ENCODE measurements around the gene CDCP1. TPM values are rescaled to one million over a fixed set of nuclear protein-coding genes. Genes with fewer than 3 reads are reported as not detected.
"Not testable (repeated sequence)": the region's sequence is repeated elsewhere in the genome, so short reads cannot be mapped to it uniquely, and the experiment has no call there.

The CDCP1 gene
- total RNA-seq, 6 experiments from 2014 or later: 0.78 to 2.1 (median 1.7) TPM

GRCh38 chr3:45143673-45144671 is 2.2 kb downstream of the CDCP1 start:
- no peak overlapping the region for H3K27ac Mint-ChIP-seq
- peaks cover 36% of the 10 kb centered on the region for H3K4me1 Mint-ChIP-seq (ENCODE audit: low read depth)
- H3K27me3 Mint-ChIP-seq (ENCODE audit: insufficient read depth): no peaks in the 10 kb centered on the region
- no peak for DNase-seq
- H3K4me3 Mint-ChIP-seq: no peak overlapping the region
- TF ChIP-seq, protein P1, sequence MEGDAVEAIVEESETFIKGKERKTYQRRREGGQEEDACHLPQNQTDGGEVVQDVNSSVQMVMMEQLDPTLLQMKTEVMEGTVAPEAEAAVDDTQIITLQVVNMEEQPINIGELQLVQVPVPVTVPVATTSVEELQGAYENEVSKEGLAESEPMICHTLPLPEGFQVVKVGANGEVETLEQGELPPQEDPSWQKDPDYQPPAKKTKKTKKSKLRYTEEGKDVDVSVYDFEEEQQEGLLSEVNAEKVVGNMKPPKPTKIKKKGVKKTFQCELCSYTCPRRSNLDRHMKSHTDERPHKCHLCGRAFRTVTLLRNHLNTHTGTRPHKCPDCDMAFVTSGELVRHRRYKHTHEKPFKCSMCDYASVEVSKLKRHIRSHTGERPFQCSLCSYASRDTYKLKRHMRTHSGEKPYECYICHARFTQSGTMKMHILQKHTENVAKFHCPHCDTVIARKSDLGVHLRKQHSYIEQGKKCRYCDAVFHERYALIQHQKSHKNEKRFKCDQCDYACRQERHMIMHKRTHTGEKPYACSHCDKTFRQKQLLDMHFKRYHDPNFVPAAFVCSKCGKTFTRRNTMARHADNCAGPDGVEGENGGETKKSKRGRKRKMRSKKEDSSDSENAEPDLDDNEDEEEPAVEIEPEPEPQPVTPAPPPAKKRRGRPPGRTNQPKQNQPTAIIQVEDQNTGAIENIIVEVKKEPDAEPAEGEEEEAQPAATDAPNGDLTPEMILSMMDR (IDR thresholded peaks at IDR 0.05): no peak
- peaks cover under 1% of the 10 kb centered on the region; the same call in 1 of the 2 replicates for H3K9me3 Mint-ChIP-seq
- H3K36me3 Mint-ChIP-seq (ENCODE audit: low read depth): peaks cover under 1% of the 10 kb centered on the region; the same call in 1 of the 2 replicates

DNA sequence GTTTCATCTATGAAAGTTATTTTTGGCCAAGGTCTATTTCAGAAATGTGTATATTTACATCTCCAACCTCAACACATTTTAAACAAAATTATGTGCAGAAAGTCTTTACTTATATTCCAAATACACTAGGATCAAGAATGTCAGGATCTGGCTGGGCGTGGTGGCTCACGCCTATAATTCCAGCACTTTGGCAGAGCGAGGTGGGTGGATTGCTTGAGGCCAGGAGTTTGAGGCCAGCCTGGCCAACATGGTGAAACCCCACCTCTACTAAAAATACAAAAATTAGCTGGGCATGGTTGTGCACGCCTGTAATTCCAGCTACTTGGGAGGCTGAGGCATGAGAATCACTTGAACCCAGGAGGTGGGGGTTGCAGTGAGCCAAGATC is 5.4 kb downstream of the CDCP1 start:
- H3K27me3 Mint-ChIP-seq (ENCODE audit: insufficient read depth): not testable (repeated sequence)
- peak overlapping the region; percentile 88; the same call in 1 of the 2 replicates for H3K27ac Mint-ChIP-seq
- peaks cover 52% of the 10 kb centered on the region for H3K4me1 Mint-ChIP-seq (ENCODE audit: low read depth)

GRCh38 chr3:45140141-45140769 is 5.9 kb downstream of the CDCP1 start:
- Mint-ChIP-seq H3K4me3 (no peak overlapping the region; the same call in 1 of the 2 replicates), H3K9me3 (peaks cover 4% of the 10 kb centered on the region), H3K27ac (peak overlapping the region; percentile 88; the same call in 1 of the 2 replicates), H3K36me3 (ENCODE audit: low read depth) (peaks cover 4% of the 10 kb centered on the region), H3K4me1 (ENCODE audit: low read depth) (peaks cover 54% of the 10 kb centered on the region), H3K27me3 (ENCODE audit: insufficient read depth) (no peaks in the 10 kb centered on the region)
- TF ChIP-seq, protein P1 (IDR thresholded peaks at IDR 0.05): no peak
- peak; percentile 56 for DNase-seq

More for the DNA sequence above, 5.4 kb downstream of the CDCP1 start:
- not testable (repeated sequence) for H3K4me3 Mint-ChIP-seq; H3K36me3 Mint-ChIP-seq (ENCODE audit: low read depth); H3K9me3 Mint-ChIP-seq; DNase-seq

DNA sequence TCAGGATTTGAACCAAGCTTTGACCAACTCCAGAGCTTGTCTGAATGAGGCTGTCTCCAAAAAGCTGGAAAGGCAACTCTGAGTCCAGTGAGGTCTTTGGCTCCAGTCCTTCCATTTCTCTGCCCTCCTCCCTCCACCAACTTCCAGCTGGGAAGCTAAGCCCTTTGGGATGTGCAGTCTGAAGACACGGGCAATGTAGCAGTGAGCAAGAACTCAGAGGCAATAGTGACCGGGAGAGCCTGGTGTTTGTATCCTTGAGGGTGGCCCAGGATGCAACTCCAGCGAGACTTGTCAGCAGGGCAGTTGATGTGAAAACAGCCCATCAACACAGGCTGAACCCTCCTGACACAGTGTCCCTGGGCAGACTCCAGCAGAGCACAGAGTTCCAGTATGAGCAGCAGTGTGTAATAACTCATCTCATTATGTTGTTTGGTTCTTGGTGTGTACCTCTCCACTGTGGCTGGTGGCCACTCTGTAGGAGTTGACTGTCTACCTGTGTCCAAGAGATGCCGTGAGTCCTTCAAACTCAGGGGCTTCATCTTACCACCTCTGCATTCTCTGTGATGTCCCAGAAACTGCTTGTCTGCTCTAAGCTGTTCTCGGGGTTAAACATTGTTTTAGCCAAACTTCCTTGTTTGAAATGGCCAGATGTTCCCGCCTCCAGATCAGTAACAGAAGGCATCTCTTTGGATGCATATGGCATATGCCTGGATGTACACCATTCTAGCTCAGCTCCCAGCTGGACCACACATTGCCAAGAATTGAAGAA is 6.6 kb downstream of the CDCP1 start:
- H3K4me1 Mint-ChIP-seq (ENCODE audit: low read depth): peaks cover 55% of the 10 kb centered on the region

GRCh38 chr3:45137656-45138181 is 8.5 kb downstream of the CDCP1 start:
- no peak overlapping the region for H3K27ac Mint-ChIP-seq
- TF ChIP-seq, protein P1 (IDR thresholded peaks at IDR 0.05): no peak
- H3K27me3 Mint-ChIP-seq (ENCODE audit: insufficient read depth): no peaks in the 10 kb centered on the region; the same call in 1 of the 2 replicates
- DNase-seq: no peak
- peaks cover 4% of the 10 kb centered on the region for H3K9me3 Mint-ChIP-seq
- peaks cover 64% of the 10 kb centered on the region for H3K4me1 Mint-ChIP-seq (ENCODE audit: low read depth)
- H3K36me3 Mint-ChIP-seq (ENCODE audit: low read depth): peaks cover 10% of the 10 kb centered on the region
- H3K4me3 Mint-ChIP-seq: no peak overlapping the region

More for the DNA sequence above, 6.6 kb downstream of the CDCP1 start:
- TF ChIP-seq, protein P1 (IDR thresholded peaks at IDR 0.05): no peak
- Mint-ChIP-seq H3K4me3 (peak overlapping the region; percentile 65; the same call in 1 of the 2 replicates), H3K27me3 (ENCODE audit: insufficient read depth) (no peaks in the 10 kb centered on the region; the same call in 1 of the 2 replicates), H3K27ac (peak overlapping the region; percentile 88), H3K36me3 (ENCODE audit: low read depth) (peaks cover 4% of the 10 kb centered on the region), H3K9me3 (peaks cover 4% of the 10 kb centered on the region)
- DNase-seq: no peak

Data from HFFc6 (cell line).